ENCODE data around the gene OTUB2. TPM values are rescaled to one million over a fixed set of nuclear protein-coding genes. Genes with fewer than 3 reads are reported as not detected.

OTUB2 gene
- total RNA-seq, 1 donor, result 2.8 TPM

DNA sequence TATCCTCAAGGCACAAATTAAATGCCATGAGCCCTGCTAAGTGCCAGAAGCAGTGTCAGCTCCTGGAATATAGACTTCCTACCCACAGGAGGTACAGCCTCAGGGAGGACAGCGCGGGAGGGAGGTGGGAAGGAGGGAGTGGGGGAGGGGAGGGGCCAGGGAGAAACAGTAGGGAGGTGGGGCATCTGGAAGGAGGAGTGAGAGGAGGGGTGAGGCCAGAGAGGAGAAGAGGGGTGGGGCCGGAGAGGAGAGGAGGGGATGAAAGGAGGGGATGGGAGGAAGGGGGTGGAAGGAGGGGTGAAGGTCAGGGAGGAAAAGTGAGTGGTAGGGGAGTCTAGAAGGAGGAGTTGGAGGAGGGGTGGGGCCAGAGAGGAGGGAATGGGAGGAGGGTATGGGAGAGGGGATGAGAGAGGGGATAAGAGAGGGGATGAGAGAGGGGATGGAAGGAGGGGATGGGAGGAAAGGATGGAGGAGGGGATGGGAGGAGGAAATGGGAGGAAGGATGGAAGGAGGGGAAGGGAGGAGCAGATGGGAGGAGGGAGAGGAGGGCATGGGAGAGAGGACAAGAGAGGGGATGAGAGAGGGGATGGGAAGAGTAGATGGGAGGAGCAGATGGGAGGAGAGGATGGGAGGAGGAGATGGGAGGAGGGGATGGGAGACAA is 38.2 kb upstream of the OTUB2 start:
- no peak overlapping the region for H3K4me3 ChIP-seq (ENCODE audit: low read depth, low read length)
- DNase-seq (ENCODE audit: low read depth), result no peak
- TF ChIP-seq, protein P1, sequence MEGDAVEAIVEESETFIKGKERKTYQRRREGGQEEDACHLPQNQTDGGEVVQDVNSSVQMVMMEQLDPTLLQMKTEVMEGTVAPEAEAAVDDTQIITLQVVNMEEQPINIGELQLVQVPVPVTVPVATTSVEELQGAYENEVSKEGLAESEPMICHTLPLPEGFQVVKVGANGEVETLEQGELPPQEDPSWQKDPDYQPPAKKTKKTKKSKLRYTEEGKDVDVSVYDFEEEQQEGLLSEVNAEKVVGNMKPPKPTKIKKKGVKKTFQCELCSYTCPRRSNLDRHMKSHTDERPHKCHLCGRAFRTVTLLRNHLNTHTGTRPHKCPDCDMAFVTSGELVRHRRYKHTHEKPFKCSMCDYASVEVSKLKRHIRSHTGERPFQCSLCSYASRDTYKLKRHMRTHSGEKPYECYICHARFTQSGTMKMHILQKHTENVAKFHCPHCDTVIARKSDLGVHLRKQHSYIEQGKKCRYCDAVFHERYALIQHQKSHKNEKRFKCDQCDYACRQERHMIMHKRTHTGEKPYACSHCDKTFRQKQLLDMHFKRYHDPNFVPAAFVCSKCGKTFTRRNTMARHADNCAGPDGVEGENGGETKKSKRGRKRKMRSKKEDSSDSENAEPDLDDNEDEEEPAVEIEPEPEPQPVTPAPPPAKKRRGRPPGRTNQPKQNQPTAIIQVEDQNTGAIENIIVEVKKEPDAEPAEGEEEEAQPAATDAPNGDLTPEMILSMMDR (IDR thresholded peaks at IDR 0.05; ENCODE audit: insufficient read depth, low read length), result no peak

DNA sequence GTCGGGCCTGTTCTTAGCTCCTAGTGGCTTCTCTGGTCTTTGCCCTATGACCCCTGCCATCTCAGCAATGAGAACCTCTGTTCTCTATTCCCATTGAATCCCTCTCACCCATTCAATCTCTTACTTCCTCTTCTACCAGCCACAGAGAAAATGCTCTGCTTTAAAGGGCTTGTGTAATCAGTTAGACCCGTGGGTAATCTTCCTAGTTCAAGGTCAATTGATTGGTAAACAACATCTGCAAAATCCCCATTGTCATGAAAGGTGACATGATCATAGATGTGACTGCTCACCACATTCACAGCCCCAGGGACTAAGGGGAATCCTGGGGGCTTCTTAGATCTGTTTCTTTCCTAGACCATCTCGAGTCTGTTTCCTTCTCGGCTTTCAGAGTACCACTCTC is 36.2 kb upstream of the OTUB2 start:
- no peak overlapping the region for H3K4me3 ChIP-seq (ENCODE audit: low read depth, low read length)
- DNase-seq (ENCODE audit: low read depth), result no peak
- TF ChIP-seq, protein P1 (IDR thresholded peaks at IDR 0.05; ENCODE audit: insufficient read depth, low read length), result no peak

DNA sequence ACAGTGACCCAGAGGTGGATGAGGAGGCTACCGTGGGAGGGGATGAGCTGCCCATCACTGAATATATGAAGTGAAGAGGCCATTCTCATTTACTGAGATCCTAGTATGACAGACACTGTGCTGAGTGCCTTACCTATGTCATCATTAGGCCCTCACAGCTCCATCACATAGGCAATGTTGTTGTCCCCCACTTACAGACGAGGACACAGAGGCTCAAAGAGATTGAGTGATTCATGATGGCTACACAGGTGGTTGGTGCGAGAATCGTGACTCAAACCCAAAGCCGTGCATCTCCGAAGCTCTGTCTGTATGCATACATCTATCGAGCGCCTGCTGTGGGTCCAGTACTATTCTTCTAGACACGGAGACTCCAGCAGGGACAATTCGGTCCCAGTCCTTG is 34.9 kb upstream of the OTUB2 start:
- H3K4me3 ChIP-seq (ENCODE audit: low read depth, low read length), result no peak overlapping the region
- TF ChIP-seq, protein P1 (IDR thresholded peaks at IDR 0.05; ENCODE audit: insufficient read depth, low read length), result no peak
- DNase-seq (ENCODE audit: low read depth), result no peak

DNA sequence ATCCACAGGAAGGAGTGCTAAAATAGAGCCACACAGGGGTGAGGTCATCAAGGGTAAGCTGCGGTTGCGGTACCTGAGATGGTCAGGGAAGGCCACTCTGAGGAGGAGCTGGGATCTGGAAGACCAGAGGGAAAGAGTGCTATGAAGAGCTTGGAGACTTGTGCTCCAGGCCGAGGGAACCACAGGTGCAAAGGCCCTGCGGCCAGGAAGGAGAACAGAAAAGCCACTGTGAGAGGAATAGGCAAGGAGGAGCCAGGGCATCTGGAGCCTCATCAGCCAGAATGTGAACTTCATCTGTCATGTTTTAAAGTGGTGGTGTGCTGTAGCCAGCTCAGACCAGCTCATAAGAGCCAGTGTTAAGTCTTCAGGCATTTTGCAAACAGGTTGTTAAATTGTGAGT is 34.5 kb upstream of the OTUB2 start:
- no peak for DNase-seq (ENCODE audit: low read depth)
- TF ChIP-seq, protein P1 (IDR thresholded peaks at IDR 0.05; ENCODE audit: insufficient read depth, low read length), result no peak
- no peak overlapping the region for H3K4me3 ChIP-seq (ENCODE audit: low read depth, low read length)

DNA sequence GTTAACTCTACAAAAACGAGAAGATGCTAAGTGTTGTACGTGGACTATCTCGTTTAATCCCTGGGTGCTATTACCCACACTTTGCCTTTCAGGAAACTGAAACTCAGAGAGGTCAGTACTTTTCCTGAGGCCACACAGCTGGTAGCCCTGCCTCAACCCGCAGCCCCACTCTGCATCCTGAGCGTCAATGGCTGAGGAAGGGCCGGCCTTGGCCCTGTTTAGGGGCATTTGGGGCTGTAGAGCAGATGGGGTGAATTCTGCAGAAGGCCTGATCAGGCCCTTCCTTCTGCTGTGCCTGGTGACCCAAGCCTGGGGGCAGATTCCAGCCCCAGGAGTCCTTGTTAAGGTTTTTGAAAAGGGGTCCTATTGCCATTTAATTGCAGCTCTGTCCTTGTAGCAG is 32.8 kb upstream of the OTUB2 start:
- no peak overlapping the region for H3K4me3 ChIP-seq (ENCODE audit: low read depth, low read length)
- DNase-seq (ENCODE audit: low read depth), result no peak
- TF ChIP-seq, protein P1 (IDR thresholded peaks at IDR 0.05; ENCODE audit: insufficient read depth, low read length), result no peak

DNA sequence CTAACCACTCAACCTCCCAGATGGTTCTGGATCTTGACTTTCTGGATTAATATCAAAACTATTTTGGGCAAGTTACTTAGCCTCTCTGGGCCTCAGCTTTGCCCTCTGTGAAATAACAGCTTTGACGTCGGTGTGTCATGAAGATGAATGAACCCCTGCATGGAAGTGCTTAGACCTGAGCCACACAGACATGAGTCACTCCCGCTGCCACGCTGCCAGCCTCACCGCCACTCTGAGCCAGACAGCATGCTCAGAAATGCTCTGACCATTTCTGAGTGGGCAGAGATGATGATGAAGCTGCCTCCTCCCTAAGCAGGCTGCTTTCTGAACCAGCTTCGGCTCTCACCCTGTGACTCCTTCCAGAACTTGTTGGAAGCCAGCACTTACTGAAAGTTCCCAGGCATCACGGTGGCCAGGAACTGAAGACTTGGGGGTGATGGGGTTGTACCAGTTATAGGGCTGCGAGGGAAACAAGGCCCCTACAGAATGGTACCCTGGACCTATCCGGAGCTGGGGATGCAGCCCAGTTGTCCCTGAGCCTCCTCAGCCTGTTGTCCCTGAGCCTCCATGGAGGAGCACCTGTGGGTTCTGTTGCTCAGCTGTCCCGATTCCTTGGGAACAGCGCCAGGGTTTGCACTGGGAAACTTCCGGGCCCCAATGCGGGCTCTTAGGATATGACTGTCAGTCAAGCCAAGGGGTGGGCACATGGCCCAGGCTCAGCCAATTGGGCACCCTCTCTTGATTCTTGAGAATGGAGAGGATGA is 31.0 kb upstream of the OTUB2 start:
- TF ChIP-seq, protein P1 (IDR thresholded peaks at IDR 0.05; ENCODE audit: insufficient read depth, low read length), result no peak
- H3K4me3 ChIP-seq (ENCODE audit: low read depth, low read length), result no peak overlapping the region
- peak; percentile 78 for DNase-seq (ENCODE audit: low read depth)

Data from fibroblast of the aortic adventitia (primary cell).